ENCODE results near the gene OXT. TPM values are rescaled to one million over a fixed set of nuclear protein-coding genes. Genes with fewer than 3 reads are reported as not detected.
"Not testable (repeated sequence)": the region's sequence is repeated elsewhere in the genome, so short reads cannot be mapped to it uniquely, and the experiment has no call there.

Gene OXT
- total RNA-seq, 1 donor from 2014 or later = not detected

DNA sequence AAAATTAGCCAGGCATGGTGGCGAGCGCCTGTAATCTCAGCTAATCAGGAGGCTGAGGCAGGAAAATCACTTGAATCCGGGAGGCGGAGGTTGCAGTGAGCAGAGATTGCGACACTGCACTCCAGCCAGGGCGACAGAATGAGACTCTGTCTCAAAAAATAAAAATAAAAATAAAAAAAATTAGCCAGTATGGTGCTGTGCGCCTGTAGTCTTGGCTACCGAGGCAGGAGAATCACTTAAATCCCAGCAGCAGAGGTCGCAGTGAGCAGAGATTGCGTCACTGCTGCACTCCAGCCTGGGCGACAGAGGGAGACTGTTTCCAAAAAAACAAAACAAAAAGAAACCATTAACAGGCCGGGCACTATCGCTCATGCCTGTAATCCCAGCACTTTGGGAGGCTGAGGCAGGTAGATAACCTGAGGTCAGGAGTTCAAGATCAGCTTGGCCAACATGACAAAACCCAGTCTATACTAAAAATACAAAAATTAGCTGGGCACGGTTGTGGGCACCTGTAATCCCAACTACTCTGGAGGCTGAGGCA lies 46.5 kb downstream of the OXT start:
- not testable (repeated sequence) for H3K4me3 Mint-ChIP-seq (ENCODE audit: unreplicated experiment); H3K4me1 Mint-ChIP-seq (ENCODE audit: low read depth); H3K27me3 Mint-ChIP-seq (ENCODE audit: low read depth); H3K9me3 Mint-ChIP-seq (ENCODE audit: low read depth)
- TF ChIP-seq, protein P1, sequence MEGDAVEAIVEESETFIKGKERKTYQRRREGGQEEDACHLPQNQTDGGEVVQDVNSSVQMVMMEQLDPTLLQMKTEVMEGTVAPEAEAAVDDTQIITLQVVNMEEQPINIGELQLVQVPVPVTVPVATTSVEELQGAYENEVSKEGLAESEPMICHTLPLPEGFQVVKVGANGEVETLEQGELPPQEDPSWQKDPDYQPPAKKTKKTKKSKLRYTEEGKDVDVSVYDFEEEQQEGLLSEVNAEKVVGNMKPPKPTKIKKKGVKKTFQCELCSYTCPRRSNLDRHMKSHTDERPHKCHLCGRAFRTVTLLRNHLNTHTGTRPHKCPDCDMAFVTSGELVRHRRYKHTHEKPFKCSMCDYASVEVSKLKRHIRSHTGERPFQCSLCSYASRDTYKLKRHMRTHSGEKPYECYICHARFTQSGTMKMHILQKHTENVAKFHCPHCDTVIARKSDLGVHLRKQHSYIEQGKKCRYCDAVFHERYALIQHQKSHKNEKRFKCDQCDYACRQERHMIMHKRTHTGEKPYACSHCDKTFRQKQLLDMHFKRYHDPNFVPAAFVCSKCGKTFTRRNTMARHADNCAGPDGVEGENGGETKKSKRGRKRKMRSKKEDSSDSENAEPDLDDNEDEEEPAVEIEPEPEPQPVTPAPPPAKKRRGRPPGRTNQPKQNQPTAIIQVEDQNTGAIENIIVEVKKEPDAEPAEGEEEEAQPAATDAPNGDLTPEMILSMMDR (IDR thresholded peaks at IDR 0.05) = peak; percentile 77
- Mint-ChIP-seq H3K27ac (ENCODE audit: unreplicated experiment) (peak overlapping the region; percentile 8), H3K36me3 (ENCODE audit: low read depth) (peaks cover 24% of the 10 kb centered on the region)
- DNase-seq (ENCODE audit: low spot score) = peak; percentile 33

DNA sequence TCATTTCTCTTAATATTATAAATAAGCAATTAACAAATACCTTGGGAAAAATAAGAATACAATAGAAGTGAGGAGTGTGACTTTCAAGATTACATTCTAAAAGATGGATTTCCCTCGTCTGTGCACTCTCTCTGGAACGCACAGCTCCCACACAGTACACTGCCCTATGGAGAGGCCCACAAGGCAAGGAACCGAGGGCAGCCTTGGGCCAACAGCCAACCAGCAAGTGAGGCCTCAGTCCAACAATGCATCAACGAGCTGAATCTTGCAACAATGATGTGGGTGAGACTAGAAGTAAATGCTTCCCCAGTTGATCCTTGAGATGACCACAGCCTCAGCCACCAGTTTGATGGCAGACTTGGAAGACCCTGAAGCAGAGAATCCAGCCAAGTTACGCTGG lies 47.6 kb downstream of the OXT start:
- Mint-ChIP-seq H3K4me1 (ENCODE audit: low read depth) (peaks cover 10% of the 10 kb centered on the region), H3K27me3 (ENCODE audit: low read depth) (no peaks in the 10 kb centered on the region), H3K36me3 (ENCODE audit: low read depth) (peaks cover 22% of the 10 kb centered on the region), H3K9me3 (ENCODE audit: low read depth) (no peaks in the 10 kb centered on the region), H3K4me3 (ENCODE audit: unreplicated experiment) (no peak overlapping the region), H3K27ac (ENCODE audit: unreplicated experiment) (no peak overlapping the region)
- TF ChIP-seq, protein P1 (IDR thresholded peaks at IDR 0.05) = no peak
- peak; percentile 11 for DNase-seq (ENCODE audit: low spot score)

DNA sequence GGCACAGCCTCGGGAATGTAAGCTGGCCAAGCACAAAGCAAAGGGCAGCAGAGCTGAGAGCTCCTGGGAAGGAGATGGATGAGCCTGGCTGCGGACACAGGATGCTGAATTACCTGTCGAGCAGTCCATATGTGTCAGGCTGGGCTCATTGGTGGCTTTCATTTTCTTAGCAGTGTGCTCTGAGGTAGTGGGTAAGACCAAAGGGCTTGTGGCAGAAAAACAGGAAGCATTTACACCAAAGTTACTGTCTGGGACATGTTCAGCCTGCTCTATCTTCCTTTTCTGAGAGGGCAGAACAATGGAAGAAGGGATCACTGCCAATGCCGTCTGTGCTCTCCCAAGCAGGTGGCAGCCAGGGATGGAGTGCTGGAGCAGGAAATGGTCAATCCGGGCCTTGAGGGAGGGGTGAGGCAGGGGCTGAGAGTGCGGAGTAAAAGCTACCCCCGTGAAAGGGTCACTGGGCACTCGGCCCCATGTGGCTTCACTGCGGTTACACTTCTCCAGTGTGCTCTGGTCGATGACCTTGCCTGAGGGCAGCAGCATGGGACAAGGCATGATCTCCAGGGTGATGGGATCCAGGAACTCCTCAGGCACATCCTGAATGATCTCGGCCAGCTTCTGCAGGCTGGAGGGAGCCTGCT lies 50.0 kb downstream of the OXT start:
- no peak overlapping the region for H3K4me3 Mint-ChIP-seq (ENCODE audit: unreplicated experiment)

More for the DNA sequence above, 50.0 kb downstream of the OXT start:
- DNase-seq (ENCODE audit: low spot score) = peak; percentile 34
- no peaks in the 10 kb centered on the region for H3K9me3 Mint-ChIP-seq (ENCODE audit: low read depth)
- no peaks in the 10 kb centered on the region for H3K27me3 Mint-ChIP-seq (ENCODE audit: low read depth)
- peaks cover 8% of the 10 kb centered on the region for H3K4me1 Mint-ChIP-seq (ENCODE audit: low read depth)
- peak overlapping the region; percentile 13 for H3K27ac Mint-ChIP-seq (ENCODE audit: unreplicated experiment)
- peaks cover 23% of the 10 kb centered on the region for H3K36me3 Mint-ChIP-seq (ENCODE audit: low read depth)
- TF ChIP-seq, protein P1 (IDR thresholded peaks at IDR 0.05) = no peak

Other genes with a start within 250 kb of the OXT start
- 34.0 to 45.8 TPM (median 37.3 TPM) in 3 replicates for gene PCED1A, start 231.0 kb upstream of the OXT start, total RNA-seq
- 29.9 to 40.7 TPM (median 32.7 TPM) in 3 replicates for gene VPS16, start 230.9 kb upstream of the OXT start, total RNA-seq
- 54.3 to 68.4 TPM (median 54.3 TPM) in 3 replicates for gene PTPRA, start 198.1 kb upstream of the OXT start, total RNA-seq
- gene GNRH2, start 28.0 kb upstream of the OXT start, total RNA-seq = 0.94 TPM in 1 of 3 replicates, not detected in the others
- gene MRPS26, start 25.6 kb upstream of the OXT start, total RNA-seq = 30.9 to 41.2 TPM (median 31.0 TPM) in 3 replicates
- not detected in 3 replicates for gene AVP, start 13.1 kb downstream of the OXT start, total RNA-seq
- gene FASTKD5, start 88.2 kb downstream of the OXT start, total RNA-seq = 9.8 to 12.3 TPM (median 10.8 TPM) in 3 replicates
- gene UBOX5, start 88.2 kb downstream of the OXT start, total RNA-seq = 4.5 to 6.3 TPM (median 5.8 TPM) in 3 replicates
- gene LZTS3, start 101.9 kb downstream of the OXT start, total RNA-seq = 6.4 to 9.3 TPM (median 8.1 TPM) in 3 replicates
- 61.8 to 69.7 TPM (median 62.6 TPM) in 3 replicates for gene DDRGK1, start 133.1 kb downstream of the OXT start, total RNA-seq
- gene ITPA, start 137.9 kb downstream of the OXT start, total RNA-seq = 35.1 to 43.4 TPM (median 41.5 TPM) in 3 replicates
- gene SLC4A11, start 167.6 kb downstream of the OXT start, total RNA-seq = 4.2 to 4.9 TPM (median 4.3 TPM) in 3 replicates